OCI-LY1 (cell line): ENCODE measurements around the gene LSM2.
A peak's percentile ranks its signal among the peaks of the same experiment; 100 is the strongest.

Source experiments
- H2AFZ ChIP-seq: fragments of 200-600 bp; sonication (generic), shearing (Covaris generic); 2 replicates; pipeline ENCODE4 v1.6.0; 2014; ENCODE audit warnings: antibody characterized with exemption, mild to moderate bottlenecking, low read length
- H3F3A ChIP-seq: fragments of 200-600 bp; sonication (generic), shearing (Covaris generic); 2 replicates; pipeline ENCODE4 v1.6.0; 2014; ENCODE audit warnings: mild to moderate bottlenecking, antibody characterized with exemption, low read length, moderate library complexity; ENCODE audit not compliant: insufficient read depth
- H3K27ac ChIP-seq: fragments of 200-600 bp; sonication (generic); 2 replicates; pipeline ENCODE4 v1.5.1; 2014; ENCODE audit warnings: low read length, mixed run types, mild to moderate bottlenecking, low read depth; ENCODE audit not compliant: poor library complexity, severe bottlenecking
- H3K27me3 ChIP-seq: fragments of 200-600 bp; sonication (generic); 2 replicates; pipeline ENCODE4 v1.6.0; 2014; ENCODE audit warnings: antibody characterized with exemption, mild to moderate bottlenecking, low read length, moderate library complexity; ENCODE audit not compliant: insufficient read depth
- H3K36me3 ChIP-seq: fragments of 200-600 bp; sonication (generic); 2 replicates; pipeline ENCODE4 v1.6.1; 2014; ENCODE audit warnings: mild to moderate bottlenecking, antibody characterized with exemption, low read length, moderate library complexity, mixed read lengths; ENCODE audit not compliant: insufficient read depth
- H3K4me1 ChIP-seq: fragments of 200-600 bp; sonication (generic); 2 replicates; pipeline ENCODE4 v1.5.1; 2014; ENCODE audit warnings: mild to moderate bottlenecking, low read length, moderate library complexity; ENCODE audit not compliant: insufficient read depth, severe bottlenecking
- H3K4me2 ChIP-seq: fragments of 200-600 bp; sonication (generic), shearing (Covaris generic); 2 replicates; pipeline ENCODE4 v1.6.1; 2014; ENCODE audit warnings: low read length
- H3K4me3 ChIP-seq: fragments of 200-600 bp; sonication (generic); 2 replicates; pipeline ENCODE4 v1.5.1; 2014; ENCODE audit warnings: low read length, low read depth, mild to moderate bottlenecking, mixed read lengths; ENCODE audit not compliant: poor library complexity, severe bottlenecking
- H3K79me2 ChIP-seq: fragments of 200-600 bp; shearing (Covaris generic); 2 replicates; pipeline ENCODE4 v1.6.1; 2016; ENCODE audit warnings: mixed run types, low read length, mixed read lengths; ENCODE audit not compliant: insufficient read depth
- H3K9ac ChIP-seq: fragments of 200-600 bp; sonication (generic), shearing (Covaris generic); 2 replicates; pipeline ENCODE4 v1.6.1; 2014; ENCODE audit warnings: mild to moderate bottlenecking, low read length, mixed read lengths
- H3K9me2 ChIP-seq: fragments of 200-600 bp; sonication (generic), shearing (Covaris generic); 2 replicates; pipeline ENCODE4 v1.6.1; 2014; ENCODE audit warnings: low read depth, mild to moderate bottlenecking, low read length, mixed read lengths
- H3K9me3 ChIP-seq: fragments of 200-600 bp; shearing (Covaris generic); 2 replicates; pipeline ENCODE4 v1.6.1; 2014; ENCODE audit warnings: low read length, mixed read lengths
- H4K20me1 ChIP-seq: fragments of 200-600 bp; sonication (generic), shearing (Covaris generic); 2 replicates; pipeline ENCODE4 v1.6.0; 2016; ENCODE audit warnings: mild to moderate bottlenecking, low read length; ENCODE audit not compliant: insufficient read depth
- EZH2 ChIP-seq: fragments of 200-600 bp; sonication (generic), shearing (Covaris generic); IDR thresholded peaks from 2 replicates; pipeline ENCODE4 v1.8.0; 2017; ENCODE audit warnings: borderline replicate concordance, mixed run types, mild to moderate bottlenecking, antibody characterized with exemption, low read length, moderate library complexity, mixed read lengths
- TF ChIP-seq, protein P1 (sequence below): fragments of 200-600 bp; sonication (generic), shearing (Covaris generic); IDR thresholded peaks from 2 replicates; pipeline ENCODE4 v1.5.1; 2017; ENCODE audit warnings: mild to moderate bottlenecking, antibody characterized with exemption, low read length, moderate library complexity, mixed read lengths

Gene LSM2

DNA sequence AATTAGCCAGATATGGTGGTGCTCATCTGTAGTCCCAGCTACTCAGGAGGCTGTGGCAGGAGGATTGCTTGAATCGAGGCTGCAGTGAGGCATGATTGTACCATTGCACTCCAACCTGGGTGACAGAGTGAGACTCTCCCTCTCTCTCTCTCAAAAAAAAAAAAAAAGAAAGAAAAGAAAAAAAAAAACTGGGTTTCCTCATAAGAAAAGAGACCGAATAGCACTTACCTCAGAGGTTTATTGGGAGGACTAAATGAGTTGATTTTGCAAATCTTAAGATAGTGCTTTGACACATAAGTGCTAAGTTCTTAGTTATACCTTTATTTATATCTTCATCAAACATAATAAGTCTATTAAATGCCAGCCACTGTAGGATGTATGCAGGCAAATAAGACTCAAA lies 35.9 kb downstream of the LSM2 start:
- Histone ChIP-seq H3K27me3 (no peaks in the 10 kb centered on the region), H4K20me1 (no peaks in the 10 kb centered on the region), H3K4me2 (no peak overlapping the region), H2AFZ (no peak overlapping the region), H3K9me3 (no peaks in the 10 kb centered on the region), H3K4me3 (no peak overlapping the region), H3K36me3 (no peaks in the 10 kb centered on the region), H3K4me1 (no peaks in the 10 kb centered on the region), H3F3A (no peaks in the 10 kb centered on the region), H3K9me2 (no peaks in the 10 kb centered on the region), H3K79me2 (no peaks in the 10 kb centered on the region), H3K9ac (no peak overlapping the region), H3K27ac (no peak overlapping the region)
- TF ChIP-seq, protein P1, sequence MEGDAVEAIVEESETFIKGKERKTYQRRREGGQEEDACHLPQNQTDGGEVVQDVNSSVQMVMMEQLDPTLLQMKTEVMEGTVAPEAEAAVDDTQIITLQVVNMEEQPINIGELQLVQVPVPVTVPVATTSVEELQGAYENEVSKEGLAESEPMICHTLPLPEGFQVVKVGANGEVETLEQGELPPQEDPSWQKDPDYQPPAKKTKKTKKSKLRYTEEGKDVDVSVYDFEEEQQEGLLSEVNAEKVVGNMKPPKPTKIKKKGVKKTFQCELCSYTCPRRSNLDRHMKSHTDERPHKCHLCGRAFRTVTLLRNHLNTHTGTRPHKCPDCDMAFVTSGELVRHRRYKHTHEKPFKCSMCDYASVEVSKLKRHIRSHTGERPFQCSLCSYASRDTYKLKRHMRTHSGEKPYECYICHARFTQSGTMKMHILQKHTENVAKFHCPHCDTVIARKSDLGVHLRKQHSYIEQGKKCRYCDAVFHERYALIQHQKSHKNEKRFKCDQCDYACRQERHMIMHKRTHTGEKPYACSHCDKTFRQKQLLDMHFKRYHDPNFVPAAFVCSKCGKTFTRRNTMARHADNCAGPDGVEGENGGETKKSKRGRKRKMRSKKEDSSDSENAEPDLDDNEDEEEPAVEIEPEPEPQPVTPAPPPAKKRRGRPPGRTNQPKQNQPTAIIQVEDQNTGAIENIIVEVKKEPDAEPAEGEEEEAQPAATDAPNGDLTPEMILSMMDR: no peak
- no peak for TF ChIP-seq EZH2

DNA sequence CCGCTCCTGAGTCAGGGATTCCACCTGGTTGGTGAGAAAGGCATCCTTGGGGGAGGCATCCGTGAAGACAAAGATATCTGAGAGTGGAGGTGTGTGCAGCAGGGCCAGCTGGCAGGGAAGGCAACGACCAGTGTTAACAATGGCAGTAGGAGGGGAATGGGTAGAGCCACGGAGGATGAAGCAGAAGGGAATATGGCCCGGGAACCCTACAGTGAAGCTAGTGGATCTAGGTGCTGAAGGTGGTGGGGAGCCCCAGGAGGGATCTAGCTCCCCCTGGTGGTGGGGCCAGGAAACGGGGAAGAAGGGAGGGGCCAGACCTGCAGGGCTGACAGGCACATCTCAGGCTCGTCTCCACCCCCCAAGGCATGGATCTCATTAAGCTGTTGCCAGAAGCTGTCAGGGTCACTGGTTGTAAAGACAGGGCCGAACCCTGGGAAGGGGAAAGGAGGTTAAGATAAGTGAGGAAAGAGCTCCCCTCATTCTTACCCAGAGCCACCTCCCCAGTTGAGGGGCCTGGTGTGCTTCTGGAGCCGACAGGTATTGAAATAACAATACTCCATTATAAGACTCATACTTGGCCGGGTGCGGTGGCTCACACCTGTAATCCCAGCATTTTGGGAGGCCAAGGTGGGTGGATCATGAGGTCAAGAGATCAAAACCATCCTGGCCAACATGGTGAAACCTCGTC lies 36.9 kb downstream of the LSM2 start:
- H3K4me2 ChIP-seq: no peak overlapping the region
- no peaks in the 10 kb centered on the region for H3K27me3 ChIP-seq
- no peaks in the 10 kb centered on the region for H3K36me3 ChIP-seq
- no peaks in the 10 kb centered on the region for H3K9me3 ChIP-seq
- no peak overlapping the region for H2AFZ ChIP-seq
- TF ChIP-seq, protein P1: peak; percentile 96
- TF ChIP-seq EZH2: no peak
- H3F3A ChIP-seq: no peaks in the 10 kb centered on the region
- H3K9me2 ChIP-seq: no peaks in the 10 kb centered on the region
- no peak overlapping the region for H3K9ac ChIP-seq
- H3K4me3 ChIP-seq: no peak overlapping the region
- no peaks in the 10 kb centered on the region for H3K79me2 ChIP-seq
- H4K20me1 ChIP-seq: no peaks in the 10 kb centered on the region
- no peaks in the 10 kb centered on the region for H3K4me1 ChIP-seq
- no peak overlapping the region for H3K27ac ChIP-seq

DNA sequence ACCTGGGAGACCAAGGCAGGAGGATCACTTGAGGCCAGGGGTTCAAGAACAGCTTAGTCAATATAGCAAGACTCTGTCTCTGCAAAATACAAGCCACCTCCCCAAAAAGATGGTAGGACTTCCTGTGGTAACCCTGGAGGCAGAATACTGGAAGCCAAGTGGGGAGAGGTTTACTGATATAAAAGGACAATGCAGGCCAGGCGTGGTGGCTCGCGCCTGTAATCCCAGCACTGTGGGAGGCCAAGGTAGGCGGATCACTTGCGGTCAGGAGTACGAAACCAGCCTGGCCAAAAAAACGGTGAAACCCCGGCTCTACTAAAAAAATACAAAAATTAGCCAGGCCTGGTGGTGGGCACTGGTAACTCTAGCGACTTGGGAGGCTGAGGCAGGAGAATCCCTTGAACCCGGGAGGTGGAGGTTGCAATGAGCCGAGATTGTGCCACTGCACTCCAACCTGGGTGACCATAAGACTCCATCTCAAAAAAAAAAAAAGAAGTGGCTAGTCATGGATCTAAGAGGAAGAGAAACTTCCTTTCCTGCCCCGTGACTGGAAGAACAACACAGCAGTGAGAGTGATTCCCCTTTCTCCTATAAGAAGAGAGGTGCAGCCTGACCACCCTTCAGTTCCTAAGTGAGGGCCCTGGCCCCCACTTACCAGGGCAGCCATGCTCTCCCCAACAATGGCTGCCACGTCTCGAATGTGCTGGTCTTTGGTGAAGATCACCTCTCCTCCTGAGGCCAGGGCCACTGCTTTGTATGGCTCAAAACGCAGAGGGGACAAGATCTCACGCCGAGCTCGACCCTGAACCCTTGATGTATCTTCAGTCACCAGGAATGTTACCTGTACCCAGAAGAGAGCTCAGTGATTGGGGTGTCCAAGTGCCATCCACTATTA lies 38.2 kb downstream of the LSM2 start:
- TF ChIP-seq, protein P1: no peak
- TF ChIP-seq EZH2: no peak
- no peaks in the 10 kb centered on the region for H4K20me1 ChIP-seq

More for the DNA sequence above, 38.2 kb downstream of the LSM2 start:
- no peaks in the 10 kb centered on the region for H3K27me3 ChIP-seq
- H3K36me3 ChIP-seq: peaks cover 12% of the 10 kb centered on the region; the same call in 1 of the 2 replicates
- H3K4me2 ChIP-seq: no peak overlapping the region
- H3K9ac ChIP-seq: no peak overlapping the region
- H3K9me2 ChIP-seq: no peaks in the 10 kb centered on the region
- no peaks in the 10 kb centered on the region for H3K79me2 ChIP-seq
- H2AFZ ChIP-seq: no peak overlapping the region
- no peak overlapping the region for H3K27ac ChIP-seq
- no peaks in the 10 kb centered on the region for H3K4me1 ChIP-seq
- no peak overlapping the region for H3K4me3 ChIP-seq
- no peaks in the 10 kb centered on the region for H3F3A ChIP-seq
- H3K9me3 ChIP-seq: no peaks in the 10 kb centered on the region
